HG02678 (cell line): ENCODE measurements around the gene CTSZ.
A peak's percentile ranks its signal among the peaks of the same experiment; 100 is the strongest.
"Not testable (repeated sequence)": the region's sequence is repeated elsewhere in the genome, so short reads cannot be mapped to it uniquely, and the experiment has no call there.

Experiments
- ATAC-seq: cut with Tn5 transposase; IDR thresholded peaks from one replicate; pipeline ENCODE4 v1.9.1; 2021; ENCODE audit warnings: mild to moderate bottlenecking, moderate library complexity; ENCODE audit not compliant: unreplicated experiment

CTSZ gene

GRCh38 chr20:58982406-58983114 lies 24.5 kb downstream of the CTSZ start:
- ATAC-seq: no peak

DNA sequence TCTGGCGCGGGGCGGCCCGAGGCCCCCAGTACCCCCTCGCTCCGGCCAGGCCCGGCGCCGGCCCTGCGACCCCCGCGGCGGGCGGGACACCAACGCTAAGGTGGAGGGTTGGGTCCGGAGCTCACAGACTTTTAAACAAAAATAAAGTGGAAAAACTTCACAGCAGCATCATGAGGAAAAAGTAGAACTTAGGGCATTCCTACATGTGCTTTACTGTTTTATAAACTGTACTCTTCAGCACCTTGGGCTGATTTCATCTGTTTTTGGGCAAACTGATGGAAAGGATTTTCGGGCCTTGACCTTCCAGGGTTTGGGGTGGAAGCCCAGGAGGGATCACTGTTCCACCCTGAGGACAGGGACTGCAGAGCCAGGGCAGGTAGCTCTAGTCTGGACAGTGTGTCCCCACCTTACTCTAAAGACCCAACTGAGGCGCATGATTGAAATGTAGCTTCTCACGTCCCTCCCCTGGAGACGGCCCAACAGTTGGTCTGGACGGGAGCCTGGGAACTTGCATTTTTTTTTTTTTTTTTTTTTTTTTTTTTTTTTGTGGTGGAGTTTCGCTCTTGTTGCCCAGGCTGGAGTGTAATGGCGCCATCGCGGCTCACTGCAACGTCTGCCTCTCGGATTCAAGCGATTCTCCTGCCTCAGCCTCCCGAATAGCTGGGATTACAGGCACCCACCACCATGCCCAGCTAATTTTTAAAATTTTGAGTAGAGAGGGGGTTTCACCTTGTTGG lies 25.3 kb downstream of the CTSZ start:
- ATAC-seq: no peak

GRCh38 chr20:58980711-58981627 lies 26.1 kb downstream of the CTSZ start, which contains the start of gene NELFCD:
Gene NELFCD (plus strand): TSS chr20:58981256. CDS start chr20:58981310, 54 bp downstream.
- ATAC-seq: peak; percentile 77

- no peak for ATAC-seq
Observed at GRCh38 chr20:58978351-58979190, 28.5 kb downstream of the CTSZ start.

- no peak for ATAC-seq
Observed at GRCh38 chr20:58976061-58976730, 30.9 kb downstream of the CTSZ start.

GRCh38 chr20:58975353-58975752 lies 31.7 kb downstream of the CTSZ start:
- no peak for ATAC-seq

DNA sequence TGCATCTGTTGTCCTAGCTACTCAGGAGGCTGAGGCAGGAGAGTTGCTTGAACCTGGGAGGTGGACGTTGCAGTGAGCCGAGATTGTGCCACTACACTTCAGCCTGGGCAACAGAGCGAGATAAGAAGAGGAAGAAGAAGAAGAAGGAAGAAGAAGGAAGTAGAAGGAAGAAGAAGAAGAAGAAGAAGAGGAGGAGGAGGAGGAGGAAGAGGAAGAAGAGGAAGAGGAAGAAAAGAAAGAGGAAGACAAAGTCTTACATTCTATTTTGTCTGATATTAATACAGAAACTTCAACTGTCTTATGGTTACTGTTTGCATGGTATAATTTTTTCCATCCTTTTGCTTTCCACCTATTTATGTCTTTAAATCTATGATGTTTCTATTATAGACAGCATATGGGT lies 33.2 kb downstream of the CTSZ start:
- no peak for ATAC-seq

DNA sequence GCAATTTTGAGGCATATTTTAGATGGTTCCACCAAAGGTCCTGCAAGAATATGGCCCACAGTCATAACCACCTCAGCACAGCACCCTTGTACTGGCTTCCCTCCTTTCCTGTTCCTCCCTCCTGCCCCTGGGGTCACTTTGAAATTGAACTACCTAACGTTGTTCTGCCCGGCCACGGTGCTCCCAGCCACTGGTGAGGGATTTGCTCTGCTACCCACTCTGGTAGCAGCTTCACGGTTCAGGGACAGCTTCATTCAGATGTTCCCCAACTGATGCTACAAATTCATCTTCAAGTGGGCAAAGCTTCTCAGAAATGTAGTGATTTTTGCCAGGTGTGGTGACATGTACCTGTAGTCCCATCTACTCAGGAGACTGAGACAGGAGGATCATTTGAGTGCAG lies 33.9 kb downstream of the CTSZ start:
- no peak for ATAC-seq

DNA sequence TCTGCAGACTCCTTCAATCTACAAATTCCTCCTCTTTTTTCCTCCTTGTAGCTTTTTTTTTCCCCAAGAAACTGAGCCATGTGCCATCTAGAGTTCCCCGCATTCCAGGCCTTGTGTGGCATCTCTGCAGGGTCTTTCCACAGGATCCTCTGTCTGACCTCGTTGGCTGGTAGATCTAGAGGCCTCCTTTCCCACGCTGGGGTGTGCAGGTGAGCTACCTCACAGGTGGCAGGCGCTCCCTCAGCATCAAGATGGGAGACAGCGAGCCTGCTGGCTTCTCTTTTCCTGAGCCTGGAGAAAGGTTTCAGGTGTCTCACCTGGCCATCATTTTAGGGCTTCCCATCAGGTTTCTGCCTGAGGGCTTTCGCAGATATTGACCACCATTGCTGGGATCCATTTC lies 35.6 kb downstream of the CTSZ start:
- ATAC-seq: no peak

DNA sequence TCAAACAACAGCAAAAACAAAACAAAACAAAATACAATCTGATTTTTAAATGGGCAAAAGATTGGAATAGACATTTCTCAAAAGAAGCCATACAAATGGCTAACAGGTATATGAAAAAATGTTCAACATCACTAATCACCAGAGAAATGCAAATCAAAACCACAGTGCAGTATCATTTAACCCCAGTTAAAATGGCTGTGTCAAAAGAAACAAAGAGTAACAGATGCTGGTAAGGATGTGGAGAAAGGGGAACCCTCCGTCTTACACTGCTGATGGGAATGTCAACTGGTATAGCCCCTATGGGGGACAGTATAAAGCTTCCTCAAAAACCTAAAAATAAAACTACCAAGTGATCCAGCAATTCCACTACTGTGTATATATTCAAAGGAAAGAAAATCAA lies 36.9 kb downstream of the CTSZ start:
- ATAC-seq: peak; percentile 52

- ATAC-seq: no peak
Observed at GRCh38 chr20:58969439-58969838, 37.6 kb downstream of the CTSZ start.

GRCh38 chr20:58967652-58968429 lies 39.2 kb downstream of the CTSZ start:
- ATAC-seq: no peak

DNA sequence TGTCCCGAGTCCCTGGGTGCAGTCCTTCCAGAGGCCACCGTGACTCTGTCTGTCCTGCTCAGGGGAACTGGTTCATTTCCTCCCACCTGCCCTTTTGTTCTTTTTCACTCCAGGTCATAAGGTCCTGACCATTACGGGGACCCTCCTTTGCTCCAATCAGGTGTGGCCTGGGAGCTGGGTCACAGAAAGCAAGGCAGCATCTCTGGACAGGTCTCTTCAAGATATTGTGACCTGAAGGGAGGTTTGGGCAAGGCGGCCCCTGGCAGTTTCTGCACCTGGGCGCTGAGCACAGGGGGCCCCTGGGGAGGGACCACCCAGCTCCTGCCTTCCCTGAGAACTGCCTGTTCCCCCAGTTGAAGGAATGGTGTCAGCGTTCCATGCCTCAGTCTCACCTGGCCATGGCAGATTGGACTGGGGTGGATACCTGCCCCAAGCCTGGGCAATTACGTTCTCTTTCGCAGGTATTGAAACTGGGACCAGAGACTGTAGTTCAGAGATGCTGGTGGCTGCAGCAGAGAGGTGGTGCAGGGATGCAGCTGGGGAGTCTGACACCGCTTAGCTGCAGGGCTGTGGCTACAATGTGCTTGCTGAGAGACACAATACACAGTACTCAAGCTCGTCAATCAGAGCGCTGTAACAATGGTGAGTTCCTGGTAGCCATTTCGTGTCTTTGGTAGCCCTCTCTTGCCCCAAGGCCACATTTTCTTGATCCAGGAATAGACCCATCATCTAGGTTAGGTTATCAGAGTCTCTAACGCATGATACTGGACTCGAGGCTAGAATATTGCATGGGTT lies 41.6 kb downstream of the CTSZ start:
- no peak for ATAC-seq

GRCh38 chr20:58963922-58964321 lies 43.1 kb downstream of the CTSZ start:
- not testable (repeated sequence) for ATAC-seq

DNA sequence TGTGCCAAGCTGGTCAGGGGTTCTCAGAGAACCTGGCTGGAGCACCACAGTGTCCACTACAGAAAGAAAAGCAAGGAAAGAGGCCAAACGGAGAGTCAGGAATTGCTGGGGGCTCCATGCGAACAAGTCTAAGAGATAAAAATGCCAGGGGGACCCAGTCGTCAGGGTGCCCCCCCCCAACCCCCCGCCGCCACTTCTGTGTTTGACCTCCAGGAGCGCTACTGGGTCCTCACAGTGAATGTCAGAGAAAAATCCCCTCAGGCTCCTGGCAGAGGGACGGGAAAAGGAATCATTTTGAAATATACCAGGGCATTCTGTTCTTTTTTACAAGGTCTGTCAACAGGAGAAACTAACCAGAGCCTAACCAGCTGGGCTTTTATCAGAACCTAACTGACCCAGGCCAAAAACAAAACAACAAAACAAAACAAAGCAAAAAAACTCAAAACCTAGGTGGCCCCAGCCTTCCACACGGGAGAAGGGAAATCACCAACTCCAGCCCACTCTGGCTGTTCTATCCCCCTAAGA lies 43.9 kb downstream of the CTSZ start:
- ATAC-seq: no peak

DNA sequence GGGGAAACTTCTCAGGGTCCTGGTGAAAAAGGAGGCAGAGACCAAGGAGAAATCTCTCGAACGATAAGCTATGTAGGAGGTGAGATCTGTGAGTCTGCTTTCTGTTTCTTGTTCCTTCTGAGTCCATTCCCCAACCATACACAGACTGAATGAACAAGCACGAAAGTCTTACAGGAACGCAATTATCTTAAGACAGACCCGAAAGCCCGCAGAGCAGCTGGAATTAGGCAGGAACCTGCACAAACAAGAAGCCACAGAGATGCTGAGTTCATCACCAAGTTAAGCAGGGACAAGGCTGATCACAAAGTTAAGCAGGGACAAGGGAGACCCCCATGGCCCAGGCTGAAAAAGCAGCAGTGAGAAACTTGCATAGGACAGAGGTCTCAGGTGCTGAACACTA lies 47.4 kb downstream of the CTSZ start:
- ATAC-seq: no peak

- no peak for ATAC-seq
Observed at GRCh38 chr20:58956078-58956477, 51.0 kb downstream of the CTSZ start.

- ATAC-seq: no peak
Observed at GRCh38 chr20:58953050-58953449, 54.0 kb downstream of the CTSZ start.
